Measurements from ENCODE around the gene COL8A1. TPM values are rescaled to one million over a fixed set of nuclear protein-coding genes. Genes with fewer than 3 reads are reported as not detected.

COL8A1 gene
- total and polyA plus RNA-seq, 2 experiments from 2014 or later: 0.41 to 2.4 TPM

GRCh38 chr3:99845999-99846398, 207.6 kb downstream of the COL8A1 start:
- no peak overlapping the region for H3K4me3 ChIP-seq
- peaks cover 7% of the 10 kb centered on the region for H3K4me1 ChIP-seq (ENCODE audit: insufficient read depth)
- no peak overlapping the region for H3K4me2 ChIP-seq
- WGBS (ENCODE audit: low lambda C conversion rate, missing lambda C conversion rate): 84% methylated on average over 2 of the region's 2 CpGs
- peak overlapping the region; percentile 25 for H3K27ac ChIP-seq
- H4K20me1 ChIP-seq (ENCODE audit: insufficient read depth, poor library complexity, severe bottlenecking): no peaks in the 10 kb centered on the region
- TF ChIP-seq CTCF (IDR thresholded peaks at IDR 0.05; ENCODE audit: poor library complexity) (no peak), EZH2phosphoT487 (IDR thresholded peaks at IDR 0.05; ENCODE audit: low read depth, severe bottlenecking, unreplicated experiment) (no peak), EZH2 (IDR thresholded peaks at IDR 0.05; ENCODE audit: borderline replicate concordance) (no peak)
- no peak for DNase-seq (ENCODE audit: low spot score)
- no peaks in the 10 kb centered on the region for H3K36me3 ChIP-seq (replicated peaks; ENCODE audit: insufficient read depth, low read depth)
- no peaks in the 10 kb centered on the region for H3K27me3 ChIP-seq
- no peak overlapping the region for H2AFZ ChIP-seq
- H3K9me2 ChIP-seq (replicated peaks; ENCODE audit: insufficient read depth): no peaks in the 10 kb centered on the region
- H3K9me3 ChIP-seq (ENCODE audit: low read depth): no peaks in the 10 kb centered on the region
- H3K79me2 ChIP-seq: peaks cover 28% of the 10 kb centered on the region

GRCh38 chr3:99846477-99847160, 208.2 kb downstream of the COL8A1 start:
- no peaks in the 10 kb centered on the region for H3K36me3 ChIP-seq (replicated peaks; ENCODE audit: insufficient read depth, low read depth)
- no peaks in the 10 kb centered on the region for H3K27me3 ChIP-seq
- no peak for DNase-seq (ENCODE audit: low spot score)
- peaks cover 7% of the 10 kb centered on the region for H3K4me1 ChIP-seq (ENCODE audit: insufficient read depth)
- 69% methylated on average over 6 of the region's 6 CpGs for WGBS (ENCODE audit: low lambda C conversion rate, missing lambda C conversion rate)
- TF ChIP-seq EZH2 (IDR thresholded peaks at IDR 0.05; ENCODE audit: borderline replicate concordance): no peak
- no peak for TF ChIP-seq EZH2phosphoT487 (IDR thresholded peaks at IDR 0.05; ENCODE audit: low read depth, severe bottlenecking, unreplicated experiment)
- TF ChIP-seq CTCF (IDR thresholded peaks at IDR 0.05; ENCODE audit: poor library complexity): no peak
- H3K79me2 ChIP-seq: peaks cover 30% of the 10 kb centered on the region
- no peaks in the 10 kb centered on the region for H3K9me3 ChIP-seq (ENCODE audit: low read depth)
- H3K4me3 ChIP-seq: no peak overlapping the region
- no peaks in the 10 kb centered on the region for H3K9me2 ChIP-seq (replicated peaks; ENCODE audit: insufficient read depth)
- H4K20me1 ChIP-seq (ENCODE audit: insufficient read depth, poor library complexity, severe bottlenecking): no peaks in the 10 kb centered on the region
- no peak overlapping the region for H3K4me2 ChIP-seq
- H3K27ac ChIP-seq: peak overlapping the region; percentile 25
- H2AFZ ChIP-seq: no peak overlapping the region

GRCh38 chr3:99848433-99848832, 210.0 kb downstream of the COL8A1 start:
- Histone ChIP-seq H3K9me2 (replicated peaks; ENCODE audit: insufficient read depth) (no peaks in the 10 kb centered on the region), H3K27me3 (no peaks in the 10 kb centered on the region), H3K4me1 (ENCODE audit: insufficient read depth) (peaks cover 6% of the 10 kb centered on the region), H4K20me1 (ENCODE audit: insufficient read depth, poor library complexity, severe bottlenecking) (no peaks in the 10 kb centered on the region), H3K79me2 (peaks cover 48% of the 10 kb centered on the region), H3K36me3 (replicated peaks; ENCODE audit: insufficient read depth, low read depth) (no peaks in the 10 kb centered on the region), H3K4me3 (no peak overlapping the region), H2AFZ (no peak overlapping the region), H3K4me2 (no peak overlapping the region), H3K9me3 (ENCODE audit: low read depth) (no peaks in the 10 kb centered on the region), H3K27ac (no peak overlapping the region)
- 94% methylated on average over 6 of the region's 6 CpGs for WGBS (ENCODE audit: low lambda C conversion rate, missing lambda C conversion rate)
- TF ChIP-seq CTCF (IDR thresholded peaks at IDR 0.05; ENCODE audit: poor library complexity) (no peak), EZH2phosphoT487 (IDR thresholded peaks at IDR 0.05; ENCODE audit: low read depth, severe bottlenecking, unreplicated experiment) (no peak), EZH2 (IDR thresholded peaks at IDR 0.05; ENCODE audit: borderline replicate concordance) (no peak)
- no peak for DNase-seq (ENCODE audit: low spot score)

Other genes with a start within 250 kb of the COL8A1 start
- gene CMSS1, start 179.3 kb downstream of the COL8A1 start, total RNA-seq: 6.9 and 11.8 TPM in 2 replicates
- gene CMSS1, start 179.3 kb downstream of the COL8A1 start, polyA plus RNA-seq: 17.0 and 19.2 TPM in 2 replicates